ENCODE data around the gene MIPOL1.

Gene MIPOL1

DNA sequence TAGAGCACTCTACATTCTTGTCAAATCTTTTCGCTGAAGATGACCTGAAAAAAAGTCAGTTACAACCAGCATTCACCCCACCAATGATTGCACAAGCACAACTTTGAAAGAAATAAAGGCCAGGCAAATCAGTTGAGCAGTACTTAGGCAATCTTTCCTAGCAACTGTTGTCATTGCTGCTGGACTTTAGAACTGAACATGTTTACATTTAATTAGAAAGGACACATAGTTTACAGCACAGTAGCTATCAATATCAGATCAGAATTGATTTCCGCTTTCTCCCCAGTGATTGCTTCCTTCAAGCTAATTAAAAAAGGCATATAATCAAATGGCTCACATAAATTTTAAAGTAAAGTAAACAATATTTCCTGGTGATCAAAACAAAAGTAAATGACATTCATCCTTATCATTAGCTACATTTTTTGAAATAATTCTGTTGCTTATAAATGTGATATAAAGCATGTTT lies 268.9 kb downstream of the MIPOL1 start:
- no peak for DNase-seq

DNA sequence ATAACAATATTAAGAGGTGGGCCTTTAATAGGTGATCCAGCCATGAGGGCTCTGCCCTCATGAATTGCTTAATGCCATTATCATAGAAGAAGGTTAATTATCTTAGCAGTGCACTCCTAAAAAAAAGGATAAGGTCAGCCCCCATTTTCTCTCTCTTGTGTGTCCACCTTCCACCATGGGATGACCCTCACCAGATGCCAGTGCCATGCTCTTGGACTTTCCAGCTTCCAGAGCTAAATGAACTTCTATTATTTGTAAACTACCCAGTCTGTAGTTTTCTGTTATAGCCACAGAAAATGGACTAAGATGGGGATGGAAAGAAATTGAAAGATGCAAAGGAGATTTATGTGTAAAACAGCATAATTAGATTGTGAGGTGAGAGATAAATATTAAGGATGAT lies 271.9 kb downstream of the MIPOL1 start:
- no peak for DNase-seq

DNA sequence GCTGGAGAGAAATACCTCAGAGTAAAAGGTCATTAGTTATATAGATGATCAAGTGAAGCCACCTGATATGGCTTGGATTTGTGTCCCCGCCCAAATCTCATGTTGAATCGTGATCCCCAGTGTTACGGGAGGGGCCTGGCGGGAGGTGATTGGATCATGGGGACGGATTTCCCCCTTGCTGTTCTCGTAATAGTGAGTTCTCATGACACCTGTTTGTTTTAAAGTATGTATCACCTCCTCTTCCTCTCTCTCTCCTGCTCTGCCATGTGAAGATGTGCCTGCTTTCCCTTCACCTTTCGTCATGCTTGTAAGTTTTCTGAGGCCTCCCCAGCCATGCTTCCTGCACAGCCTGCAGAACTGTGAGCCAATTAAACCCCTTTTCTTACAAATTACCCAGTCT lies 272.5 kb downstream of the MIPOL1 start:
- no peak for DNase-seq

DNA sequence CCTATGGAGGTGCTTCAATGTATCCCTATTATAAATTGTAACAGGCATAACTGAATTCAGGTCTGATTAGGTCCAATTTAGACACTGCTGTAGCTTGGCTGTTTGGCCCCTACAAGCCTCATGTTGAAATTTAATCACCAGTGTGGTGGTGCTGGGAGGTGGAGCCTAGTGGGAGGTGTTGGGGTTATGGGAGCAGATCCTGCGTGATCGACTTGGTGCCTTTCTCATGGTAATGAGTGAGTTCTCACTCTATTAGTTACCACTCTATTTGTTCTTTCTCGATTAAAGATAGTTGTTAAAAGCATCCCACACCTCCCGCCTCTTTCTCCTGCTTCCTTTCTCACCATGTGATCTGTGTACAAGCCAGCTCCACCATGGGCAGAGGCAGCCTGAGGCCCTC lies 275.2 kb downstream of the MIPOL1 start:
- no peak for DNase-seq

DNA sequence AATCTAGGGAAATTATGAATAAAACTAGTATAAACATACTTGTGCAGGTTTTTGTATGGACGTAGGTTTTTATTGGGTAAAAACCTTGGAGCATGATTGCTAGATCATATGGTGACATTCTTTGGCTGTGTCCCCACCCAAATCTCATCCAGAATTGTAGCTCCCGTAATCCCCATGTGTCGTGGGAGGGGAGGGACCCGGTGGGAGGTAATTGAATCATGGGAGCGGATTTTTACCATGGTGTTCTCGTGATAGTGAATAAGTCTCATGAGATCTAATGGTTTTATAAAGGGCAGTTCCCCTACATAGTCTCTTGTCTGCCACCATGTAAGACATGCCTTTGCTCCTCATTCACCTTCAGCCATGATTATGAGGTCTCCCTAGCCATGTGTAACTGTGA lies 276.5 kb downstream of the MIPOL1 start:
- DNase-seq, result no peak

DNA sequence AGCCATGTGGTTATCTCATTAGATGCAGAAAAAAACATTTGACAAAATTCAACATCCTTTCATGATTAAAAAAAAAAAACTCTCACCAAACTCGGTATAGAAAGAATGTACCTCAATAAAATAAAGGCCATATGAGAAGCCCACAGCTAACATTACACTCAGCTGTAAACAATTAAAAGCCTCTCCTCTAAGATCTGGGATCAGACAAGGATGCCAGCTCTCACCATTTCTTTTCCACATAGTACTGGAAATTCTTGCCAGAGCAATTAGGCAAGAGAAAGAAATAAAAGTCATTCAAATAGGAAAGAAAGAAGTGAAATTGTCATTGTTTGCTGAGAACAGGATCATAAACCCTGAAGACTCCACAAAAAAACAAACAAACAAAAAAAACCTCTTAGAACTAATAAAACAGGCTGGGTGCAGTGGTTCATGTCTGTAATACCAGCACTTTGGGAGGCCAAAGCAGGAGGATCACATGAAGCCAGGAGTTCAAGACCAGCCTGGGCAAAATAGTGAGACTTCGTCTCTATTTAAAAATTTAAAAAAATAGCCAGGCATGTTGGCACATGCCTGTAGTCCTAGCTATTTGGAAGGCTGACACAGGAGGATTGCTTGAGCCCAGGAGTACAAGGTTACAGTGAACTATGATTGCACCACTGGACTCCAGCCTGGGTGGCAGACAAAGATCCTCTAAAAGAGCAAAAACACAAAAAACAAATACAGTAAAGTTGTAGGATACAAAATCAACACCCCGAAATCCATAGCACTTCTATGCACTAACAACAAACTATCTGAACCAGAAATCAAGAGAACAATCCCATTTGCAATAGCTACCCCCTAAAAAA lies 282.9 kb downstream of the MIPOL1 start:
- no peak for DNase-seq

DNA sequence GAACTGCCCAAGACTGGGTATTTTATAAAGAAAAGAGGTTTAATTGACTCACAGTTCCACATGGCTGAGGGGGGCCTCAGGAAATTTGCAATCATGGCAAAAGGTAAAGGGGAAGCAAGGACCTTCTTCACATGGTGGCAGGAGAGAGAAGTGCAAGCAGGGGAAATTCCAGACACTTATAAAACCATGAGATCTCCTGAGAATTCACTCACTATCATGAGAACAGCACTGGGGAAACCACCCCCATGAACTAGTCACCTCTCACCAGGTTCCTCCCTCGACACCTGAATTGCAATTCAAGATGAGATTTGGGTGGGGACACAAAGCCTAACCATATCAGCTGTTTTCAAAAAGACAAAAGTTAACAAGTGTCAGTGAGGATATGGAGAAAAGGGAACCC lies 284.7 kb downstream of the MIPOL1 start:
- no peak for DNase-seq

DNA sequence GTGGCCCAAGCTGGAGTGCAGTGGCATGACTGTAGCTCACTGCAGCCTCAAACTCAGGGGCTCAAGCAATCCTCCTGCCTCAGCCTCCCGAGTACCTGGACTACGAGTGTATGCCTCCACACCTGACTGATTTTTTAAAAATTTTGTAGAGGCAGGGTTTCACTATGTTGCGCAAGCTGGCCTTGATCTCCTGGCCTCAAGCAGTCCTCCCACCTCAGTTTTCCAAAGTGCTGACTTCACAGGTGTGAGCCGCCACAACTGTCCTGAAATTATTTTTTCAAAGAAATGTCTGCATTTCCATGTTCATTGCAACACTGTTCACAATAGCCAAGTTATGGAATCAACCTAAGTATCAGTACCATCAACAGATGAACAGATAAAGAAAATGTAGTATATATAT lies 285.9 kb downstream of the MIPOL1 start:
- no peak for DNase-seq

DNA sequence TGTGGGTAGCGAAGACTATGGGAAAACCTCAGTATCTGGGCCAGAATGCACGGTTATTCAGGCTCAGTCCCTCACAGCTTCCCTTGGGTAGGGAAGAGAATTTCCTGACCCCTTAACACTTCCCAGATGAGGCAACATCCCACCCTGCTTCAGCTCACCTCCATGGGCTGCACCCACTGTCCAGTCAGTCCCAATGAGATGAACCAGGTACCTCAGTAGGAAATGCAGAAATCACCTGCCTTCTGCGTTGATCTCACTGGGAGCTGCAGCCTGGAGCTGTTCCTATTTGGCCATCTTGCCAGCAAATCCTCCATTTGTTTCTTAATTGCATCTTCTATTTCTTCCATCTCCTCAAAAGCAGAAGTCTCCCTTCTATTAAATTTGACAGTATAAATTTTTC lies 292.9 kb downstream of the MIPOL1 start:
- no peak for DNase-seq

DNA sequence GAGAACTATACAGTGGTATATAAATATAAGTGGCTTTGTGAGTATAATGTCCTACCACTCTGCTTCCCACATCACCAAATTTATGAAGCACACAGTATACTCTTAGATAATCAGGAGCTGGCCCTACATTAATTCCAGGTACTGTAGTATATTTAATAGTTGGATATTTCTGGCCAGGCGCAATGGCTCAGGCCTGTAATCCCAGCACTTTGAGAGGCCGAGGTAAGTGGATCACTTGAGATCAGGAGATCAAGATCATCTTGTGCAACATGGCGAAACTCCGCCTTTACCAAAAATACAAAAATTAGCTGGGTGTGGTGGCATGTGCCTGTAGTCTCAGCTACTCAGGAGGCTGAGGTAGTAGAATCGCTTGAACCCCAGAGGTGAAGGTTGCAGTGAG lies 293.3 kb downstream of the MIPOL1 start:
- no peak for DNase-seq

DNA sequence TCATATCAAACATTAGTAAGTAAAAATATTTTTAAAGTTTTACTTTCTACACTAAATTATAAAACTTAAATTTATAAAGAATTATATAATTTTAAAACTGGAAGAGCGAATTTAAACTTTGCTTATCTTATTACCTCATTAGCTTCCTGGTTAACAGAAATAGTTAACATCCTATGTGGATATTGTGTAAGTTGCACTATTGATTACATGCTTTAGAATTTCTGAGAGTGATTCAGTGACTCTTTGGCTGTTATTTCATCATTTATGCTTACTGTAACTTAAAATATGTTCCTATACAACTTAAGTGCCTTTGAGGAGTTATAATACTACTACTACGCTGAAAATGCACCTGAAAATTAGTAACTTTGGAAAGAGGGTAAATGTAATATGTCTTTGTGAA lies 295.9 kb downstream of the MIPOL1 start:
- DNase-seq, result no peak

DNA sequence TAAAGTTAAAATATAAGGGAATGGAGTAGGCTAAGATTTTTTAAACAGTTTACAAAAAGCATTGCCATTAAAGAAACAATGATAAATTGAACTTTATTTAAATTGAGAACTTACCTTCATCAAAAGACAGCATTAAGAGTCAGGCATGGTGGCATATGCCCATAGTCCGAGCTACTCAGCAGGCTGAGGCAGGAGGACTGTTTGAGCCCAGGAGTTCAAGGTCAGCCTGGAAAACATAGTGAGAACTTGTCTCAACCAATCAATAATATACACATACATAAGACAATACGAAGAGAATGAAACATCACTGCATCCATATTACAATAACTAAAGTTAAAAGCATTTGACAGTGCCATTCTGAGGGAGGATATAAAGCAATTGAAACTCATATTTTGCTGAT lies 299.7 kb downstream of the MIPOL1 start:
- DNase-seq, result no peak

DNA sequence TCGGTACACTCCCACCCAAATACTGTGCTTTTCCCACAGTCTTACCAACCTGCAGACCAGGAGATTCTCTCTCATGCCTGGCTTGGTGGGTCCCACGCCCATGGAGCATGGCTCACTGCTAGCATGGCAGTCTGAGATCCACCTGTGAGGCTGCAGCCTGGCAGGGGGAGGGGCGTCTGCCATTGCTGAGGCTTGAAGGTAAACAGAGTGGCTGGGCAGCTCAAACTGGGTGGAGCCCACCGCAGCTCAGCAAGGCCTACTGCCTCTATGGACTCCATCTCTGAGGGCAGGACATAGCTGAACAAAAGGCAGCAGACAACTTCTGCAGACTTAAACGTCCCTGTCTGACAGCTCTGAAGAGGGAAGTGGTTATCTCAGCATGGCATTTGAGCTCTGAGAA lies 304.1 kb downstream of the MIPOL1 start:
- no peak for DNase-seq

DNA sequence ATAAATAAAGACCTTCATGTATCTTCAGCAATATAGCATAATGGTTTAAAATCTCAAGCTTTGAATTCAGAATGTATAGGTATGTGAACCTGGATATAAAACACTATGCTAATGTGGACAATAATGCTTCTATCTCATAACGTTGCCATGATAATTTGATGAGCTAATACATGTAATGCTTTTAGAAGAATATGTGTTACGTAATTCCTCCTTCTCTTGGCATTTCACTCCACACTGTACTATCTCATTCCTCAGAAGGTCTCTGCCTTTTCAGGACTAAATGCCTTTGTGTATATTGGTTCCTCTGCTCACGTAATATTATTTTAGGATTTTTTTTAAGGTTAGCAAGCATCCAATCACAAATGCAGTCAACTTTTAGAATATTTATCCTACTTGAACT lies 310.8 kb downstream of the MIPOL1 start:
- DNase-seq, result no peak

DNA sequence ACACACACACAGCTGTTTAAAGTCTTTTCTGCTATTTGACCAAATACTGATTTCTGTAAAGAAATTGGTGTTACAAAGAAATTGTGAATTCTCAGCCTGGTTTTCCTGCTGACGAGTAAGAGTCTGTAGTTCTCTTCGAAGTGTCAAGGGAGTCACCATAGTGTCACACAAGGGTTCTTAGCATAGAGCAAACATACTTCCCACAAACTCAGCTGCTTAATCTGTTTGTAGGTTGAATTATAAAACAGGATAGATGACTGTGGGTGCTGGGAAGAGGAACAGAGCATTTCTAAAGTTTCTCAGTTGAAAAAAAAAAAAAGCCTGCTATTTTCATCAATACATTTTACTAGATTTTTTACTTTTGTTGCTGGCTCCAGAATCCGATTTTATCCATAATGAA lies 314.4 kb downstream of the MIPOL1 start:
- DNase-seq, result no peak

DNA sequence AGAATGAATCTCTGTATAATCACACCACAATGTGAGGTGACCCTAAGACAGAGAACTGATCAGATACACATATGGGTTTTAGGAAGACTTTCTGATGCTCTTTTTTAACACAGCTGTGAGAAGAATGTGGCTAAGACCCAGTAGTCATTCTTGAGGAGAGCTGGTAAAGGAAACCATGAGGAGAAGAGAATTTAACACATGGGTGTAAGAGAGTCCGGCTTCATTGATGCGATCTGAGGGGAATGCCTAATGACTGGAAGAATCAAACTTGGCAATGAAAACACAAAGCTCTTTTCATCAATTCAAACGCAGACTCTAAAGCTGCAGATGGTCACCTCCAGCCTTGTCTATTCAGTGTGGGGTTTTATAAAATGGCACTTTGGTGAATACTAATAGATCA lies 318.0 kb downstream of the MIPOL1 start:
- DNase-seq, result no peak

DNA sequence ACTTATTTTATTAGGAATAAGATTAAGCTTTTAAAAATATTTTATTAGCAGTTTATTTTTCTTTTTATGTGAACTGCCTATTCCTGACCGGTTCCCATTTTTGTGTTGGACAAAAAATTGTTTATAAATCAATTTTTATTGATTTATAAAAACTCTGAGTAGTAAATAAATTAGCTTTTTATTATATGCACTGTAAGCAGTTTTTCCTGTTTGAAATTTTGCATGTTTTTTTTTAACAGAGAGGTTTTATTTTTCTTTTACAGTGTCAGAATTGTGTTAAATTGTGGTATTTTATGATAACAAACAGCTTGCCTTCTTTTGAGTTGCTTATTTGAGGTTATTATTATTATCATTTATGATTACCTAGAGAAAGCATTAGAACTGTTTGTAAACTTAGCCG lies 329.3 kb downstream of the MIPOL1 start:
- DNase-seq, result no peak

DNA sequence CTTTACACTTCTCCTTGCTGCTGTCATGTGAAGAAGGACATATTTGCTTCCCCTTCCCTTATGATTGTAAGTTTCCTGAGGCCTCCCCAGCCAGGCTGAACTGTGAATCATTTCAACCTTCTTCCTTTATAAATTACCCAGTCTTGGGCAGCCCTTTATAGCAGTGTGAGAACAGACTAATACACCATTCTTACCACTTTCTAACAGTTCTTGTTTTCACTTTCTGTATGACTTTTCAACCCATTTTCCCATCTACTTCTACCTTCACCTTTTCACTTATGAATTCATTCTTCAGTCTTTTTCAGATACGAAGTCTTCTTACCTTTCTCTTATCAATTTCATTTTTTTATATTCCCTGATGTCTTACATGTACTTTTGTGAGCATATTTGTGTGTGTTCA lies 342.3 kb downstream of the MIPOL1 start:
- DNase-seq, result no peak

DNA sequence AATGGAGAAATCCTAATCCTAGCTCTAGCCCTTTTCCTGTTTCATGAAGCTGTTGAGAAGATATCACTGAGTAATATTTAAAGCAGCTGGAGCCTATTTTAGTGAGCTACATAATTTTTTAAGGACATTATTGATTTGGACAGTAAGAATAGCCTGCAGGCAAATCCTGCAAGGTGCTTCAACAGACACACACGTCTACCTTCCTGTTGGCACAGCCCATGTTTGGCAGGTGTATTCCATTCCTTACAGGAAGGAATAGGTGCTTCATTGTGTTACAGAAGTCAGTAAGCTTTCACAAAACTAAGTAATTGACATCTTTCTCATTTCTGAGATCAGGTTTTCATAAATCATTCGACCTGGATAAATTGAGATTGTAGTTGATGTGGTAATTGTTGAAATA lies 346.7 kb downstream of the MIPOL1 start:
- DNase-seq, result no peak

DNA sequence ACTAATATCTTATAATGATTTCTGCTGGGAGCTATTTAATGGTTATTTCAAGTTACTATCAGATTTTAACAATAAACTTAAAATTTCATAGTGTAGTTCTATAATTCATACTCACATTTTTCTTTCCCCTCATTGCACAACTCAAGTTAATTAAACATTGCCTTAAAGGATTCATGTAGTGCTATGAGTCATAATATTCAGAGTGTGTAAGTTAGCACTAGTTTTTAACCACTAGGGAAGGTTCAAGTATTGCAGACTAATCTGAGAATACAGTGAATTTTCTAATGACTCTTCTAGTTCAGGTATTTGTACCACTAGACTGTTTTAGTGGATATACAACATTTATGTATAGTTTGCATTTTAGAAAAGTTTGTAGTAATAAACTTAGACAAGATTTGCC lies 347.4 kb downstream of the MIPOL1 start:
- DNase-seq, result no peak

DNA sequence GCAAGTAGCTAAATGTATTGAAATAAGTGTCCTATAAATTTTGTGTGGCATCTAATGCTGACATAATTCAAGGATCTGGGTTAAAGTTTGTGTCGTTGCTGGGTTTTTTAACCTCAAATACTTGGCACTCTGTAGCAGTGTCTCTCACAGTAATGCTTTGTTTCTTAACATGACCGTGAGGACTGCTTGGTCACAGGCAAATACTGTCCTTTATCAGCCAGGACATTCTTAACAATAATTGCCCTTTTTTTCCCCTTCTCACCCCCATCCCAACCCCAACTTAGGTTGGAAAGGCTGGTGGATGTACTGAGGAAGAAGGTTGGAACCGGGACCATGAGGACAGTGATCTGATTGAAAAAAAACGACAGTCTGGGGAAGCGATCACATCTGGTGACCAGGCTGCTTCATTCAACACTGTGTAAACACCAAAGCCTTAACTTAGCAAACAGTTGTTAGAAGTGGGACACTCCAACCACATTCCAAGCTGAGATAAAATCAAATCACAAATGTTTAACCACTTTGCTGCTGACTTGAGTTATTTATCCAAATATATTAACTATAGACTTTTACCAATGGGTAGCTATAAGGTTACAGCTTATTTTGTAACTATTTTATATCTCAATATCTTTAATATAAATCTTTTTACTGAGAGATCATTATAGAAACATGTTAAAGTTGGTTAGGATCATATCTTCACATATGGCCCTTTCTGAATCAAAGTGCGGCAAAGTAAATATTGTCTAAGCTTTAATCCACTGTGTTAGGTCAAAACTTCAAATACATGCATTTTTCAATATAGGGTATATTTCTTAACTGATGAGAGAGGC lies 349.1 kb downstream of the MIPOL1 start:
- DNase-seq, result no peak

DNA sequence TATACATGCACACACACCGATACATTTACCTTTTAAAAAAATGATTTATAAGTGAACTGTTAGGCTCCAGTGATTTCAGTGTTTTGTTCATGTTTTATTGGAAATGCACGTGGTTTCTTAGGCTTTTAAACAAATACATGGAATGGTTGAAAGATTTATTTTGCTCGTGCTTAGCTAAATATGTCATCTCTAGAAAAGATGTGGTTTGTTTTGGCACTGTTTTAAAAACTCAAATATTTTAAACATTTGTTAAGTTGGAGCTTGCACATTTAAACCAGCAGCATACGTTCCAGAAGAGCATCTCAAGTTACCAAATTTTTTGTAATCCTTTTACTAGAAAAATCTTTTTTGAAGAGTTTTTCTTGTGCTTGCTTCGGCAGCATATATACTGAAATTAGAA lies 352.8 kb downstream of the MIPOL1 start:
- no peak for DNase-seq

DNA sequence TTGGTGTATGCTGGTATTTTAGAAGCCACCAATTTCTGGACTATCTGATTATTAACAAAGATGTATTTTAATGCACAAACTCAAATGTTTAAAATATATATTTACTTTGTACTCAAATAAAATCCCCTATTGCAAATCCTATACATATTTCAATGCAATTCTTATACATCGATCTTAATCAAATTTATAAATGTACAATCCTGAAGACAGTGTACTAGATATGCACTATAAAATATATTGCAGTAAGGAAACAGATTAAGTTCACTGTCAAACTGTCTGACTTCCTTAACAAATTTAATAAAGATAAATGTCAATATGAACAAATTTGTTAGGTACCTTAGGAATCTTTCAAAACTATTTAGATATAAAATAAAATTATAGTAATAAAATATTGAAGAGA lies 353.4 kb downstream of the MIPOL1 start:
- DNase-seq, result no peak

DNA sequence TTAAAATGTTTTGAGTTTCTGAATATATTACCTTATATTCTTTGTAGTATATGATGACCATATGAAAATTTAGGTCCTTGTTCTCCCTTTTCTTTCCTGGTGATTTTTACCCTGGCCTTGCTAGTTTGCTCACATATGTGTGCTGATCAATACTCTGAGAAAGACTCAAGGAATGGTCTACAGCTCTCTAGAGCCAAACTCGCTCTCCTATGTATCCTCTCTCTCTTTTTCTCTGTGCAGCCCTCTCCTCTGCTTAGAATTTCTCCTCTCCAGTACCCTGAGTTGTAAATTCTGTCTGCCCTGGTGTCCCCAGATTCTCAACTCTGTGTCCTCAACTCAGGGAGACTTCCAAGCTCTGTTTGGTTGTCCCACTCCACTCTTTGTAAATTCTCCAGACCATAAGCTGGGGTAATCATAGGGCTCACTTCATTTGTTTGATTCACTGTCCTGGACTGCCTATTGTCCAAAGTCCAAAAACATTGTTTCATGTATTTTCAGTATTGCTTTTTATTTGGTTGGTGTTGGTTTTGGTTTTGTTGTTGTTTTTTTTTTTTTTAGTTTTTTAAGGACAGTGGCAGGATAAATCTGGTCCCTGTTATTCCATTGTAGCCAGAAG lies 356.3 kb downstream of the MIPOL1 start:
- DNase-seq, result no peak

Measured in hematopoietic multipotent progenitor cell treated with erythropoietin and hydrocortisone succinate and interleukin-3 and kit ligand, for 8 days (in vitro differentiated cells).